HEK293T (cell line): Measurements from ENCODE around the gene DHH.
"Not testable (repeated sequence)": the region's sequence is repeated elsewhere in the genome, so short reads cannot be mapped to it uniquely, and the experiment has no call there.

Source experiments
- BHLHE40 ChIP-seq: fragments of 450-650 bp; IDR thresholded peaks from 2 replicates; pipeline ENCODE4 v1.6.1; 2016; ENCODE audit warnings: mild to moderate bottlenecking, moderate library complexity, borderline replicate concordance
- ELF4 ChIP-seq: fragments of 450-650 bp; IDR thresholded peaks from 2 replicates; pipeline ENCODE4 v1.6.1; 2017; ENCODE audit warnings: antibody characterized with exemption
- FOXA1 ChIP-seq: fragments of 450-650 bp; IDR thresholded peaks from 2 replicates; pipeline ENCODE4 v1.6.1; 2016; ENCODE audit warnings: mild to moderate bottlenecking
- FOXM1 ChIP-seq: fragments of 450-650 bp; IDR thresholded peaks from 2 replicates; pipeline ENCODE4 v1.6.1; 2017; ENCODE audit warnings: mild to moderate bottlenecking, borderline replicate concordance
- HDGF ChIP-seq: fragments of 450-650 bp; IDR thresholded peaks from 2 replicates; pipeline ENCODE4 v1.6.1; 2017; ENCODE audit warnings: antibody characterized with exemption, borderline replicate concordance
- LEF1 ChIP-seq: fragments of 450-650 bp; IDR thresholded peaks from 2 replicates; pipeline ENCODE4 v1.6.1; 2017; ENCODE audit warnings: mild to moderate bottlenecking, borderline replicate concordance
- NFRKB ChIP-seq: fragments of 450-650 bp; IDR thresholded peaks from 2 replicates; pipeline ENCODE4 v1.6.1; 2016; ENCODE audit warnings: mild to moderate bottlenecking, moderate library complexity
- PKNOX1 ChIP-seq: fragments of 450-650 bp; IDR thresholded peaks from 2 replicates; pipeline ENCODE4 v1.6.1; 2016
- SP1 ChIP-seq: fragments of 450-650 bp; IDR thresholded peaks from 2 replicates; pipeline ENCODE4 v1.6.1; 2017
- SUZ12 ChIP-seq: fragments of 450-650 bp; IDR thresholded peaks from 2 replicates; pipeline ENCODE4 v1.6.1; 2016; ENCODE audit warnings: mild to moderate bottlenecking

GRCh38 chr12:49061916-49062315 is 32.7 kb downstream of the DHH start:
- not testable (repeated sequence) for TF ChIP-seq NFRKB, SUZ12, PKNOX1, LEF1, BHLHE40, HDGF, ELF4, FOXM1, SP1, FOXA1
